Smooth muscle cell of the umbilical artery (primary cell): ENCODE results near the gene POTEG. TPM values are rescaled to one million over a fixed set of nuclear protein-coding genes. Genes with fewer than 3 reads are reported as not detected.

Experiments used
- total RNA-seq: library from RNA; depleted of rRNA; stranded (reverse); fragments of >200 nt; gene quantifications from 2 replicates; pipeline ENCODE4 v1.2.3, GENCODE V29; 2014

POTEG gene
- total RNA-seq = not detected in 2 replicates

GRCh38 chr14:19434241-19434640 lies at the start of gene POTEG:
Gene POTEG (minus strand): TSS chr14:19434341. CDS start chr14:19434289, 52 bp downstream.

